Uterus (tissue), 4 donors: ENCODE data around the gene MRPL44. TPM values are rescaled to one million over a fixed set of nuclear protein-coding genes. Genes with fewer than 3 reads are reported as not detected.

Experiments used
- DNase-seq, 2 donors: peaks; one replicate each; pipeline ENCODE4 v3.0.0-alpha.2; 2019 to 2020
- H3K27ac ChIP-seq, 2 donors: fragments of 200-600 bp; sonication (generic); 1 replicate in 1 of 2; 2 replicates in 1 of 2; pipeline ENCODE4 v1.5.1; 2016 to 2018
- H3K27me3 ChIP-seq, 2 donors: fragments of 200-600 bp; sonication (generic); one replicate each; pipeline ENCODE4 v1.5.1; 2018 to 2019; ENCODE audit warnings: control low read depth in 1 of 2
- H3K36me3 ChIP-seq, 2 donors: fragments of 200-600 bp; sonication (generic); one replicate each; pipeline ENCODE4 v1.5.1; 2019; ENCODE audit warnings: control low read depth in 1 of 2
- H3K4me1 ChIP-seq, 2 donors: fragments of 200-600 bp; sonication (generic); one replicate each; pipeline ENCODE4 v1.5.1; 2018 to 2019; ENCODE audit warnings: control low read depth in 1 of 2
- H3K4me3 ChIP-seq, 2 donors: fragments of 200-600 bp; sonication (generic); 1 replicate in 1 of 2; 2 replicates in 1 of 2; pipeline ENCODE4 v1.5.1; 2018 to 2019; ENCODE audit warnings: mild to moderate bottlenecking in 1 of 2
- H3K9me3 ChIP-seq, 2 donors: fragments of 200-600 bp; sonication (generic); one replicate each; pipeline ENCODE4 v1.5.1; 2019; ENCODE audit warnings: control low read depth in 1 of 2
- POLR2A ChIP-seq, 2 donors: fragments of 450-650 bp; IDR thresholded peaks; one replicate each; pipeline ENCODE4 v1.6.1; 2016; ENCODE audit warnings: antibody characterized with exemption in 2 of 2, mild to moderate bottlenecking in 1 of 2, moderate library complexity in 1 of 2
- intact Hi-C: fragments of 100-400 bp; cut with DNase I; formaldehyde crosslinking; loops from one replicate; pipeline ENCODE4 v1.15.1; 2023; ENCODE audit warnings: low total_unique reads
- total RNA-seq, 4 donors: library from RNA; depleted of rRNA in 3 of 4; stranded (reverse); fragments of >200 nt in 3 of 4; gene quantifications; one replicate each; pipeline versions ENCODE4 v1.1.0 to v1.2.4, GENCODE V29; 2014 to 2023
- TF ChIP-seq, protein P1 (sequence below), 4 experiments: fragments of 200-600 bp in 2 of 4; fragments of 450-650 bp in 2 of 4; sonication (generic) in 2 of 4; IDR thresholded peaks; one replicate each; pipeline ENCODE4 v1.5.1; 2016 to 2019; ENCODE audit warnings: antibody characterized with exemption in 4 of 4, mild to moderate bottlenecking in 2 of 4, moderate library complexity in 1 of 4
- donor health status: DM: yes; HTN: yes; CAD: no.

MRPL44 gene
- total RNA-seq, 4 donors from 2014 or later = 5.9 to 45.3 (median 13.8) TPM

DNA sequence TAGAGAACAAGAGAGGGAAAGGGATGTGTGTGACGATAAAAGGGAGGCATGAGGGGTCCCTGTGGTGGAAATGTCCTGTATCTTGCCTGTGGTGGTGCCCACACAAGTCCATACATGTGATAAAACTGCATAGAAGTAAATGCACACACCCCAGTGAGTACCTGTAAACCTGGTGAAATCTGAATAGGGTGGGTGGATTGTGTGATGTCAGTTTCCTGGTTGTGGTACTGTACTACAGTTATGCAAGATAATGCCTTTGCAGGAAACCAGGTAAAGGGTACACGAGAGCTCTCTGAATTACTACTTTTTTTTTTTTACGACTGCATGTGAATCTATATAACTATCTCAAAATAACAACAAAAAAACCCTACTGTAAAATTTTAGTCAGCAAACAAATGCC lies 59.7 kb downstream of the MRPL44 start:
- H3K4me3 ChIP-seq = no peak overlapping the region
- no peak overlapping the region for H3K27ac ChIP-seq
- no peaks in the 10 kb centered on the region for H3K27me3 ChIP-seq
- DNase-seq = no peak
- TF ChIP-seq, protein P1, sequence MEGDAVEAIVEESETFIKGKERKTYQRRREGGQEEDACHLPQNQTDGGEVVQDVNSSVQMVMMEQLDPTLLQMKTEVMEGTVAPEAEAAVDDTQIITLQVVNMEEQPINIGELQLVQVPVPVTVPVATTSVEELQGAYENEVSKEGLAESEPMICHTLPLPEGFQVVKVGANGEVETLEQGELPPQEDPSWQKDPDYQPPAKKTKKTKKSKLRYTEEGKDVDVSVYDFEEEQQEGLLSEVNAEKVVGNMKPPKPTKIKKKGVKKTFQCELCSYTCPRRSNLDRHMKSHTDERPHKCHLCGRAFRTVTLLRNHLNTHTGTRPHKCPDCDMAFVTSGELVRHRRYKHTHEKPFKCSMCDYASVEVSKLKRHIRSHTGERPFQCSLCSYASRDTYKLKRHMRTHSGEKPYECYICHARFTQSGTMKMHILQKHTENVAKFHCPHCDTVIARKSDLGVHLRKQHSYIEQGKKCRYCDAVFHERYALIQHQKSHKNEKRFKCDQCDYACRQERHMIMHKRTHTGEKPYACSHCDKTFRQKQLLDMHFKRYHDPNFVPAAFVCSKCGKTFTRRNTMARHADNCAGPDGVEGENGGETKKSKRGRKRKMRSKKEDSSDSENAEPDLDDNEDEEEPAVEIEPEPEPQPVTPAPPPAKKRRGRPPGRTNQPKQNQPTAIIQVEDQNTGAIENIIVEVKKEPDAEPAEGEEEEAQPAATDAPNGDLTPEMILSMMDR (IDR thresholded peaks at IDR 0.05) = no peak
- TF ChIP-seq POLR2A (IDR thresholded peaks at IDR 0.05) = no peak
- intact Hi-C loops = no loop called here
- H3K9me3 ChIP-seq = no peaks in the 10 kb centered on the region
- no peaks in the 10 kb centered on the region for H3K36me3 ChIP-seq
- H3K4me1 ChIP-seq = no peaks in the 10 kb centered on the region

Other genes with a start within 250 kb of the MRPL44 start
- 1 to 10 TPM in 2 of 4 donors, not detected in 2; 2.0 to 5.6 TPM for gene AP1S3, start 119.9 kb upstream of the MRPL44 start, total RNA-seq
- 100 to 1,000 TPM in 1 of 4 donors, 10 to 100 TPM in 3; 17.2 to 112 (median 39.1) TPM for gene WDFY1, start 12.1 kb upstream of the MRPL44 start, total RNA-seq
- 10 to 100 TPM in 1 of 4 donors, 1 to 10 TPM in 2, under 1 TPM in 1; 0.26 to 62.1 (median 6.7) TPM for gene SERPINE2, start 81.8 kb downstream of the MRPL44 start, total RNA-seq